Endothelial cell of umbilical vein (primary cell): ENCODE results near the gene ZSCAN5A. TPM values are rescaled to one million over a fixed set of nuclear protein-coding genes. Genes with fewer than 3 reads are reported as not detected.
"Not testable (repeated sequence)": the region's sequence is repeated elsewhere in the genome, so short reads cannot be mapped to it uniquely, and the experiment has no call there.

ENCODE experiments used
- BruUV-seq: library from RNA; stranded (reverse); fragments of 400-500 nt; replicated peaks from 2 replicates; lab custom pipeline; 2021; lab: Mats Ljungman, UMichigan
- CTCF ChIA-PET: fragments of 300-600, 350-600 bp; sonication (Branson Sonifier 250); formaldehyde crosslinking; loops from one replicate; lab custom pipeline; 2021; ENCODE audit warnings: antibody characterized with exemption, inconsistent platforms; lab: Charles Lee
- POLR2A ChIA-PET: fragments of 300-600, 350-600 bp; sonication (Branson Sonifier 250); formaldehyde crosslinking; loops from one replicate; lab custom pipeline; 2021; ENCODE audit warnings: antibody characterized with exemption, inconsistent platforms; lab: Charles Lee
- DNase-seq: peaks from one replicate; pipeline ENCODE4 v3.0.0-alpha.2; 2011; ENCODE audit warnings: low read depth, low spot score
- FAIRE-seq: peaks from 2 replicates; lab custom pipeline; 2011; peaks lifted over from hg19 to GRCh38; lab: Jason Lieb, UNC
- H2AFZ ChIP-seq: 2 replicates; pipeline ENCODE4 v1.6.0; 2012; ENCODE audit warnings: low read depth, low read length, control low read depth, inconsistent platforms
- H3K27ac ChIP-seq: 2 replicates; pipeline ENCODE4 v1.5.1; 2011; ENCODE audit warnings: low read depth, mild to moderate bottlenecking, control low read depth, low read length, moderate library complexity; ENCODE audit not compliant: insufficient read depth
- H3K27me3 ChIP-seq, 2 experiments: 2 replicates each; pipeline versions ENCODE4 v1.6.0 to v1.6.1; 2011; ENCODE audit warnings: low read length in 2 of 2, mixed read lengths in 1 of 2; ENCODE audit not compliant: control insufficient read depth in 2 of 2, insufficient read depth in 2 of 2
- H3K36me3 ChIP-seq, 2 experiments: 2 replicates in 1 of 2; 3 replicates in 1 of 2; pipeline ENCODE4 v1.5.1; 2011; ENCODE audit warnings: low read length in 2 of 2, mild to moderate bottlenecking in 1 of 2, moderate library complexity in 1 of 2; ENCODE audit not compliant: control insufficient read depth in 2 of 2, insufficient read depth in 2 of 2; ENCODE audit errors: extremely low read depth in 1 of 2
- H3K4me1 ChIP-seq: 3 replicates; pipeline ENCODE4 v1.5.1; 2011; ENCODE audit warnings: mild to moderate bottlenecking, low read length; ENCODE audit not compliant: control insufficient read depth, insufficient read depth; ENCODE audit errors: extremely low read depth
- H3K4me2 ChIP-seq: 2 replicates; pipeline ENCODE4 v1.6.1; 2011; ENCODE audit warnings: low read length, control low read depth, mixed read lengths; ENCODE audit not compliant: insufficient read depth
- H3K4me3 ChIP-seq, 3 experiments: fragments of 200-600 bp in 1 of 3; sonication (generic), shearing (Covaris generic) in 1 of 3; replicated peaks in 1 of 3; 2 replicates each; pipeline ENCODE4 v1.5.1; 2011 to 2016; ENCODE audit warnings: control low read depth in 3 of 3, low read length in 3 of 3, mild to moderate bottlenecking in 2 of 3, inconsistent platforms in 1 of 3, low read depth in 1 of 3, moderate library complexity in 1 of 3; ENCODE audit not compliant: insufficient read depth in 1 of 3
- H3K79me2 ChIP-seq: 2 replicates; pipeline ENCODE4 v1.6.0; 2012; ENCODE audit warnings: low read length, inconsistent platforms; ENCODE audit not compliant: control insufficient read depth, insufficient read depth
- H3K9ac ChIP-seq: replicated peaks from 2 replicates; pipeline ENCODE3; 2011; ENCODE audit warnings: low read length, control low read depth; ENCODE audit not compliant: insufficient read depth; ENCODE audit errors: extremely low read depth
- H3K9me1 ChIP-seq: replicated peaks from 3 replicates; pipeline ENCODE4 v1.6.0; 2011; ENCODE audit warnings: mild to moderate bottlenecking, low read length; ENCODE audit not compliant: control insufficient read depth, insufficient read depth; ENCODE audit errors: extremely low read depth
- H3K9me3 ChIP-seq: replicated peaks from 2 replicates; pipeline ENCODE4 v1.5.1; 2012; ENCODE audit warnings: low read length, inconsistent platforms; ENCODE audit not compliant: control insufficient read depth, insufficient read depth
- H4K20me1 ChIP-seq: replicated peaks from 2 replicates; pipeline ENCODE3; 2011; ENCODE audit warnings: mild to moderate bottlenecking, low read length; ENCODE audit not compliant: control insufficient read depth, insufficient read depth; ENCODE audit errors: extremely low read depth
- EZH2 ChIP-seq: IDR thresholded peaks from 2 replicates; pipeline ENCODE4 v1.6.1; 2012; ENCODE audit warnings: borderline replicate concordance, low read depth, mild to moderate bottlenecking, moderate library complexity, low read length, inconsistent platforms; ENCODE audit not compliant: severe bottlenecking
- FOS ChIP-seq: IDR thresholded peaks from 2 replicates; pipeline ENCODE4 v1.6.1; 2011; ENCODE audit warnings: mild to moderate bottlenecking, low read length, moderate library complexity, borderline replicate concordance; ENCODE audit not compliant: insufficient read depth
- GATA2 ChIP-seq: IDR thresholded peaks from 2 replicates; pipeline ENCODE4 v1.7.0; 2011; ENCODE audit warnings: low read depth, mild to moderate bottlenecking, moderate library complexity, mixed read lengths, low read length; ENCODE audit not compliant: insufficient read length, insufficient read depth
- JUN ChIP-seq: IDR thresholded peaks from 2 replicates; pipeline ENCODE4 v1.6.1; 2011; ENCODE audit warnings: borderline replicate concordance, low read depth; ENCODE audit not compliant: insufficient read length, insufficient read depth
- MYC ChIP-seq: IDR thresholded peaks from one replicate; pipeline ENCODE4 v1.6.1; 2011; ENCODE audit warnings: mild to moderate bottlenecking, low read depth, low read length
- POLR2A ChIP-seq: IDR thresholded peaks from 2 replicates; pipeline ENCODE4 v1.6.1; 2012; ENCODE audit warnings: low read depth, mild to moderate bottlenecking, control low read depth, low read length
- POLR2AphosphoS5 ChIP-seq: IDR thresholded peaks from 2 replicates; pipeline ENCODE4 v1.6.1; 2012; ENCODE audit warnings: low read depth, mild to moderate bottlenecking, control low read depth, low read length, moderate library complexity; ENCODE audit not compliant: insufficient read depth
- dilution Hi-C: fragments of 300-500 bp; cut with MboI; formaldehyde crosslinking; loops from one replicate; pipeline ENCODE4 v1.15.0; 2019; ENCODE audit warnings: low sequenced_read_pairs; ENCODE audit not compliant: extremely low pct_ligation_motif_present
- intact Hi-C: fragments of 100-400 bp; cut with micrococcal nuclease; formaldehyde crosslinking; loops from one replicate; pipeline ENCODE4 v1.10.0; 2022
- polyA plus RNA-seq, 4 experiments: library from polyadenylated mRNA; depleted of rRNA in 3 of 4; stranded (reverse) in 3 of 4; unstranded in 1 of 4; fragments of >200 nt; gene quantifications; 2 replicates each; pipeline versions ENCODE4 v1.2.1 to v1.2.3, GENCODE V29; 2011 to 2012; ENCODE audit warnings: missing spikeins in 1 of 4
- total RNA-seq: library from RNA; stranded (reverse); gene quantifications from 2 replicates; pipeline ENCODE4 v1.2.3, GENCODE V29; 2021
- TF ChIP-seq, protein P1 (sequence below), 2 donors: IDR thresholded peaks; 1 replicate in 1 of 2; 2 replicates in 1 of 2; pipeline ENCODE4 v1.5.1; 2011; ENCODE audit warnings: low read length in 2 of 2, mild to moderate bottlenecking in 2 of 2, moderate library complexity in 2 of 2, control low read depth in 1 of 2, inconsistent platforms in 1 of 2, low read depth in 1 of 2; ENCODE audit not compliant: insufficient read depth in 1 of 2; ENCODE audit errors: extremely low read depth in 1 of 2
- TF ChIP-seq, protein P2 (sequence below): IDR thresholded peaks from 2 replicates; pipeline ENCODE4 v1.6.1; 2011; ENCODE audit not compliant: insufficient read depth, insufficient read length

The ZSCAN5A gene
- total and polyA plus RNA-seq, 2 donors (not counting 3 experiments of a cell fraction or from before 2014, with no cell fraction given): 5.1 to 12.2 TPM

DNA sequence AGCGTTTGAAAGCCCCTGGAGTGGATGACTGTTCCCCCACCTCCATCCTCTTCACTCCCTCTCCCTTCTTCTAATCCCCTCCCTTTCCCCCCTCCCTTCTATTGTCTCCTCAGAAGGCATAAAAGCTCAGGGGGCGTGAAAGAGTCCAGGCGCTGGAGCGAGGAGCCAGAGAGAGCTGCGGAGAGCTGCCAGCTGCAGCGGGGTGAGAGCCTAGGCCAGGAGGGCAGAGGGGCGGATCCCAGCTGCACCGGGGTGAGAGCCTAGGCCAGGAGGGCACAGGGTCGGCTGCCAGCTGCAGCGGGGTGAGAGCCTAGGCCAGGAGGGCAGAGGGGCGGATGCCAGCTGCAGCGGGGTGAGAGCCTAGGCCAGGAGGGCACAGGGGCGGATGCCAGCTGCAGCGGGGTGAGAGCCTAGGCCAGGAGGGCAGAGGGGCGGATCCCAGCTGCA is 138.8 kb downstream of the ZSCAN5A start, which contains the start of gene GALP:
Gene GALP, plus strand, starts transcription at position 148 of the 447 bp plus-strand sequence. CDS start 1,101 bp downstream, outside the sequence.
- CTCF ChIA-PET: interaction anchor here (1.6 to 13.9 kb wide), 3 partner anchors 99 to 157 kb away, joined by 5 to 328 read pairs (median 48); no protein-coding TSS in a partner anchor
- H3K4me1 ChIP-seq, H2AFZ ChIP-seq, intact Hi-C loops, H3K79me2 ChIP-seq, dilution Hi-C loops, DNase-seq, H3K27ac ChIP-seq, H3K9me1 ChIP-seq, H3K4me2 ChIP-seq, H3K9me3 ChIP-seq, H3K9ac ChIP-seq, H3K36me3 ChIP-seq, FAIRE-seq, H4K20me1 ChIP-seq, H3K4me3 ChIP-seq, POLR2A ChIA-PET, BruUV-seq, H3K27me3 ChIP-seq: not testable (repeated sequence)

DNA sequence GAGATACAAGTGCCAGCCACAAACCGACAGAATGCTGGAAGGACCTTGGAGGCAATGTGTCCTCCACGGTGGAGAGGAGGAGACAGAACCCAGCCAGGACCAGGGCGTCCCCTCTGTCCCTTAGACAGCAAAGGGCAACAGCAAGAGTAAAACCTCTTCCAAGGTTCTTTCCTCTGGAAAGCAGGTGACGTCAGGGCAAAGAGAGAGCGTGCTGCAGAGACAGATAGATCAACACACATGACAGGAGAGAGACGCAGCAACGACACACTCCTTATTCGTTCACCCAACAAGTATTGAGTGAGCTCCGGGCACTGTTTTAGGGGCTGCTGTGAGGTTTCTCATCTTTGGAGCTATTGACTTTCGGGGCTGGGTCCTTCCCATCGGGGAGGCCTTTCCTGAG is 140.1 kb downstream of the ZSCAN5A start:
- dilution Hi-C loops: no loop called here
- Histone ChIP-seq H3K27me3 (peaks cover 0 to 2% of the 10 kb centered on the region in 2 experiments), H3K9me3 (no peaks in the 10 kb centered on the region), H3K79me2 (no peaks in the 10 kb centered on the region), H3K4me2 (no peak overlapping the region), H3K27ac (no peak overlapping the region), H3K9me1 (no peaks in the 10 kb centered on the region), H3K4me3 (no peak overlapping the region), H3K36me3 (no peaks in the 10 kb centered on the region), H3K4me1 (no peaks in the 10 kb centered on the region), H4K20me1 (no peaks in the 10 kb centered on the region), H2AFZ (no peak overlapping the region), H3K9ac (no peak overlapping the region)
- DNase-seq (no peak), FAIRE-seq (no peak)
- POLR2A ChIA-PET: no interaction called here
- CTCF ChIA-PET: interaction anchor here (0.7 to 13.9 kb wide), 5 partner anchors 47 to 159 kb away, joined by 3 to 328 read pairs (median 17); no protein-coding TSS in a partner anchor
- intact Hi-C loops: loop anchor here (5.0 kb wide), 2 partner anchors 52 to 78 kb away; partner anchors contain the start of gene ZNF787
- TF ChIP-seq FOS (no peak), GATA2 (no peak), POLR2A (no peak), EZH2 (no peak), POLR2AphosphoS5 (no peak), JUN (no peak), MYC (no peak)
- TF ChIP-seq, protein P1, sequence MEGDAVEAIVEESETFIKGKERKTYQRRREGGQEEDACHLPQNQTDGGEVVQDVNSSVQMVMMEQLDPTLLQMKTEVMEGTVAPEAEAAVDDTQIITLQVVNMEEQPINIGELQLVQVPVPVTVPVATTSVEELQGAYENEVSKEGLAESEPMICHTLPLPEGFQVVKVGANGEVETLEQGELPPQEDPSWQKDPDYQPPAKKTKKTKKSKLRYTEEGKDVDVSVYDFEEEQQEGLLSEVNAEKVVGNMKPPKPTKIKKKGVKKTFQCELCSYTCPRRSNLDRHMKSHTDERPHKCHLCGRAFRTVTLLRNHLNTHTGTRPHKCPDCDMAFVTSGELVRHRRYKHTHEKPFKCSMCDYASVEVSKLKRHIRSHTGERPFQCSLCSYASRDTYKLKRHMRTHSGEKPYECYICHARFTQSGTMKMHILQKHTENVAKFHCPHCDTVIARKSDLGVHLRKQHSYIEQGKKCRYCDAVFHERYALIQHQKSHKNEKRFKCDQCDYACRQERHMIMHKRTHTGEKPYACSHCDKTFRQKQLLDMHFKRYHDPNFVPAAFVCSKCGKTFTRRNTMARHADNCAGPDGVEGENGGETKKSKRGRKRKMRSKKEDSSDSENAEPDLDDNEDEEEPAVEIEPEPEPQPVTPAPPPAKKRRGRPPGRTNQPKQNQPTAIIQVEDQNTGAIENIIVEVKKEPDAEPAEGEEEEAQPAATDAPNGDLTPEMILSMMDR (IDR thresholded peaks at IDR 0.05; ENCODE audit: extremely low read depth in 1 of 2, insufficient read depth in 1 of 2, low read depth in 1 of 2, low read length in 2 of 2): no peak
- TF ChIP-seq, protein P2, sequence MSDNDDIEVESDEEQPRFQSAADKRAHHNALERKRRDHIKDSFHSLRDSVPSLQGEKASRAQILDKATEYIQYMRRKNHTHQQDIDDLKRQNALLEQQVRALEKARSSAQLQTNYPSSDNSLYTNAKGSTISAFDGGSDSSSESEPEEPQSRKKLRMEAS: no peak
- no TSS peak for BruUV-seq
